Naive B cell (primary cell): ENCODE measurements around the gene SMIM13. TPM values are rescaled to one million over a fixed set of nuclear protein-coding genes. Genes with fewer than 3 reads are reported as not detected.

ENCODE experiments used
- ATAC-seq, 2 donors: fragments of 150-1000 bp; cut with Tn5 transposase; 2 replicates each; pipeline ENCODE4 v1.10.0; 2021; ENCODE audit warnings: low read depth in 2 of 2, mild to moderate bottlenecking in 2 of 2, moderate library complexity in 2 of 2
- DNase-seq: peaks from one replicate; pipeline ENCODE4 v3.0.0; 2022
- H3K27ac Mint-ChIP-seq, 6 donors: one replicate each; pipeline ENCODE4 v1.8.0; 2020 to 2022; ENCODE audit warnings: mild to moderate bottlenecking in 6 of 6, mixed read lengths in 6 of 6, moderate library complexity in 5 of 6, inconsistent platforms in 2 of 6
- H3K27me3 Mint-ChIP-seq, 3 donors: one replicate each; pipeline ENCODE4 v1.8.0; 2021 to 2022; ENCODE audit warnings: mixed read lengths in 3 of 3, mild to moderate bottlenecking in 1 of 3
- H3K36me3 Mint-ChIP-seq, 2 donors: one replicate each; pipeline ENCODE4 v1.8.0; 2020 to 2022; ENCODE audit warnings: mixed read lengths in 2 of 2, inconsistent platforms in 1 of 2, mild to moderate bottlenecking in 1 of 2
- H3K4me1 Mint-ChIP-seq, 3 donors: one replicate each; pipeline ENCODE4 v1.8.0; 2020 to 2022; ENCODE audit warnings: mixed read lengths in 3 of 3, inconsistent platforms in 1 of 3, mild to moderate bottlenecking in 1 of 3, moderate library complexity in 1 of 3
- H3K4me3 Mint-ChIP-seq, 8 donors: one replicate each; pipeline ENCODE4 v1.8.0; 2020 to 2022; ENCODE audit warnings: mild to moderate bottlenecking in 8 of 8, mixed read lengths in 8 of 8, moderate library complexity in 8 of 8, inconsistent platforms in 2 of 8
- H3K9me3 Mint-ChIP-seq, 7 donors: one replicate each; pipeline ENCODE4 v1.8.0; 2020 to 2022; ENCODE audit warnings: mixed read lengths in 7 of 7, mild to moderate bottlenecking in 5 of 7, inconsistent platforms in 2 of 7, moderate library complexity in 1 of 7
- polyA plus RNA-seq, 6 donors: library from polyadenylated mRNA; unstranded; fragments of 300-500 nt; fragmentation: Illumina TruSeq; gene quantifications; one replicate each; pipeline ENCODE4 v1.2.3, GENCODE V29; 2021; ENCODE audit warnings: low read depth in 6 of 6

SMIM13 gene
- polyA plus RNA-seq, 6 donors from 2014 or later = 1.1 to 4.2 (median 2.1) TPM

GRCh38 chr6:11139051-11139960 lies 45.7 kb downstream of the SMIM13 start:
- ATAC-seq (no peak), DNase-seq (no peak)
- no peak overlapping the region for H3K27ac Mint-ChIP-seq
- H3K9me3 Mint-ChIP-seq = no peaks in the 10 kb centered on the region
- peaks cover 4 to 8% (median 7%) of the 10 kb centered on the region in 3 donors for H3K4me1 Mint-ChIP-seq
- H3K27me3 Mint-ChIP-seq = no peaks in the 10 kb centered on the region
- H3K4me3 Mint-ChIP-seq = no peak overlapping the region
- H3K36me3 Mint-ChIP-seq = peaks cover 0 to 6% of the 10 kb centered on the region in 2 donors

- H3K36me3 Mint-ChIP-seq = peaks cover 0 to 4% of the 10 kb centered on the region in 2 donors
- ATAC-seq = no peak
- H3K4me1 Mint-ChIP-seq = peaks cover 0 to 5% (median 4%) of the 10 kb centered on the region in 3 donors
- DNase-seq = no peak
- no peaks in the 10 kb centered on the region for H3K27me3 Mint-ChIP-seq
- peak overlapping the region in 1 of 6 donors; percentile 6 for H3K27ac Mint-ChIP-seq
- H3K4me3 Mint-ChIP-seq = no peak overlapping the region
- H3K9me3 Mint-ChIP-seq = no peaks in the 10 kb centered on the region
Measured at GRCh38 chr6:11140056-11140455, 46.4 kb downstream of the SMIM13 start.

GRCh38 chr6:11141295-11141694 lies 47.7 kb downstream of the SMIM13 start:
- Mint-ChIP-seq H3K4me3 (no peak overlapping the region), H3K36me3 (no peaks in the 10 kb centered on the region), H3K27me3 (no peaks in the 10 kb centered on the region), H3K4me1 (peaks cover 0 to 5% (median 4%) of the 10 kb centered on the region in 3 donors), H3K27ac (peak overlapping the region in 1 of 6 donors; percentile 35), H3K9me3 (no peaks in the 10 kb centered on the region)
- ATAC-seq (no peak), DNase-seq (no peak)

GRCh38 chr6:11142296-11143027 lies 48.8 kb downstream of the SMIM13 start:
- Mint-ChIP-seq H3K4me3 (no peak overlapping the region), H3K27ac (no peak overlapping the region), H3K9me3 (no peaks in the 10 kb centered on the region), H3K4me1 (peaks cover 0 to 5% (median 4%) of the 10 kb centered on the region in 3 donors), H3K36me3 (no peaks in the 10 kb centered on the region), H3K27me3 (no peaks in the 10 kb centered on the region)
- ATAC-seq (no peak), DNase-seq (no peak)

GRCh38 chr6:11143394-11144371 lies 50.0 kb downstream of the SMIM13 start:
- Mint-ChIP-seq H3K4me1 (peaks cover 0 to 5% (median 4%) of the 10 kb centered on the region in 3 donors), H3K4me3 (no peak overlapping the region), H3K27ac (peak overlapping the region in 1 of 6 donors; percentile 92), H3K9me3 (peaks cover 0 to 2% (median 0%) of the 10 kb centered on the region in 7 donors), H3K36me3 (no peaks in the 10 kb centered on the region), H3K27me3 (no peaks in the 10 kb centered on the region)
- ATAC-seq (no peak), DNase-seq (no peak)

- no peak overlapping the region for H3K4me3 Mint-ChIP-seq
- H3K9me3 Mint-ChIP-seq = peaks cover 0 to 2% (median 0%) of the 10 kb centered on the region in 7 donors
- peak overlapping the region in 1 of 6 donors; percentile 1 for H3K27ac Mint-ChIP-seq
- H3K4me1 Mint-ChIP-seq = peaks cover 0 to 5% (median 4%) of the 10 kb centered on the region in 3 donors
- H3K27me3 Mint-ChIP-seq = no peaks in the 10 kb centered on the region
- DNase-seq = peak; percentile 57
- ATAC-seq = peak; percentile 80 to 91
- peaks cover 0 to under 1% of the 10 kb centered on the region in 2 donors for H3K36me3 Mint-ChIP-seq
Measured at GRCh38 chr6:11144393-11144851, 50.8 kb downstream of the SMIM13 start.

- DNase-seq (no peak), ATAC-seq (no peak)
- H3K4me1 Mint-ChIP-seq = peaks cover 0 to 5% (median 4%) of the 10 kb centered on the region in 3 donors
- peak overlapping the region in 3 of 6 donors; percentile 79 to 86 (median 86) for H3K27ac Mint-ChIP-seq
- peaks cover 0 to 2% (median 0%) of the 10 kb centered on the region in 7 donors for H3K9me3 Mint-ChIP-seq
- no peaks in the 10 kb centered on the region for H3K27me3 Mint-ChIP-seq
- H3K4me3 Mint-ChIP-seq = no peak overlapping the region
- peaks cover 0 to 6% of the 10 kb centered on the region in 2 donors for H3K36me3 Mint-ChIP-seq
Measured at GRCh38 chr6:11146117-11146826, 52.6 kb downstream of the SMIM13 start.

- ATAC-seq = no peak
- no peak overlapping the region for H3K4me3 Mint-ChIP-seq
- peaks cover 0 to 6% of the 10 kb centered on the region in 2 donors for H3K36me3 Mint-ChIP-seq
- peaks cover 5 to 7% (median 7%) of the 10 kb centered on the region in 3 donors for H3K27me3 Mint-ChIP-seq
- H3K27ac Mint-ChIP-seq = peak overlapping the region in 1 of 6 donors; percentile 30
- no peak for DNase-seq
- H3K4me1 Mint-ChIP-seq = peaks cover 8 to 11% (median 8%) of the 10 kb centered on the region in 3 donors
- H3K9me3 Mint-ChIP-seq = peaks cover 0 to 2% (median 0%) of the 10 kb centered on the region in 7 donors
Measured at GRCh38 chr6:11149551-11149950, 55.9 kb downstream of the SMIM13 start.

GRCh38 chr6:11151488-11151887 lies 57.9 kb downstream of the SMIM13 start:
- Mint-ChIP-seq H3K9me3 (peaks cover 0 to 2% (median 0%) of the 10 kb centered on the region in 7 donors), H3K27ac (no peak overlapping the region), H3K4me1 (peaks cover 8 to 16% (median 12%) of the 10 kb centered on the region in 3 donors), H3K4me3 (no peak overlapping the region), H3K36me3 (peaks cover 0 to 6% of the 10 kb centered on the region in 2 donors), H3K27me3 (peaks cover 7 to 11% (median 7%) of the 10 kb centered on the region in 3 donors)
- no peak for ATAC-seq
- DNase-seq = no peak

GRCh38 chr6:11152581-11152980 lies 58.9 kb downstream of the SMIM13 start:
- H3K27ac Mint-ChIP-seq = no peak overlapping the region
- DNase-seq (no peak), ATAC-seq (no peak)
- H3K9me3 Mint-ChIP-seq = peaks cover 0 to 4% (median 0%) of the 10 kb centered on the region in 7 donors
- no peak overlapping the region for H3K4me3 Mint-ChIP-seq
- H3K27me3 Mint-ChIP-seq = peaks cover 7 to 11% (median 7%) of the 10 kb centered on the region in 3 donors
- H3K36me3 Mint-ChIP-seq = peaks cover 0 to 6% of the 10 kb centered on the region in 2 donors
- peaks cover 8 to 16% (median 12%) of the 10 kb centered on the region in 3 donors for H3K4me1 Mint-ChIP-seq

- DNase-seq (no peak), ATAC-seq (no peak)
- Mint-ChIP-seq H3K36me3 (peaks cover 0 to 6% of the 10 kb centered on the region in 2 donors), H3K27me3 (peaks cover 7 to 11% (median 7%) of the 10 kb centered on the region in 3 donors), H3K9me3 (peaks cover 0 to 4% (median 0%) of the 10 kb centered on the region in 7 donors), H3K27ac (peak overlapping the region in 1 of 6 donors; percentile 33), H3K4me3 (peak overlapping the region; percentile 80 to 95 (median 88)), H3K4me1 (peaks cover 8 to 16% (median 12%) of the 10 kb centered on the region in 3 donors)
Measured at GRCh38 chr6:11153447-11153846, 59.8 kb downstream of the SMIM13 start.

GRCh38 chr6:11155589-11155988 lies 62.0 kb downstream of the SMIM13 start:
- Mint-ChIP-seq H3K9me3 (peaks cover 0 to 4% (median 0%) of the 10 kb centered on the region in 7 donors), H3K27ac (no peak overlapping the region), H3K4me3 (peak overlapping the region in 1 of 8 donors; percentile 46), H3K4me1 (peaks cover 8 to 16% (median 12%) of the 10 kb centered on the region in 3 donors), H3K36me3 (peaks cover 0 to under 1% of the 10 kb centered on the region in 2 donors), H3K27me3 (peaks cover 7 to 11% (median 7%) of the 10 kb centered on the region in 3 donors)
- ATAC-seq = no peak
- DNase-seq = no peak
